Adipocyte (in vitro differentiated cells): ENCODE results near the gene KIF6.

Experiments
- DNase-seq: peaks from one replicate; pipeline ENCODE4 v3.0.0-alpha.2; 2015; ENCODE audit warnings: low read depth
- H3K27me3 ChIP-seq: replicated peaks from 2 replicates; pipeline ENCODE4 v1.7.0; 2013; ENCODE audit warnings: mild to moderate bottlenecking, low read length, moderate library complexity; ENCODE audit not compliant: control insufficient read depth, insufficient read depth
- H3K36me3 ChIP-seq: 2 replicates; pipeline ENCODE4 v1.7.0; 2013; ENCODE audit warnings: low read length, mild to moderate bottlenecking, moderate library complexity; ENCODE audit not compliant: control insufficient read depth, insufficient read depth, severe bottlenecking
- H3K4me1 ChIP-seq: 2 replicates; pipeline ENCODE4 v1.7.0; 2013; ENCODE audit warnings: mild to moderate bottlenecking, low read length, moderate library complexity; ENCODE audit not compliant: control insufficient read depth, insufficient read depth
- H3K4me3 ChIP-seq: 2 replicates; pipeline ENCODE4 v1.7.0; 2013; ENCODE audit warnings: mild to moderate bottlenecking, low read length, moderate library complexity
- H3K9ac ChIP-seq: 2 replicates; pipeline ENCODE4 v1.7.0; 2013; ENCODE audit warnings: mild to moderate bottlenecking, low read length, moderate library complexity
- H3K9me3 ChIP-seq: 2 replicates; pipeline ENCODE4 v1.7.0; 2013; ENCODE audit warnings: mild to moderate bottlenecking, low read length, moderate library complexity; ENCODE audit not compliant: control insufficient read depth

Gene KIF6

DNA sequence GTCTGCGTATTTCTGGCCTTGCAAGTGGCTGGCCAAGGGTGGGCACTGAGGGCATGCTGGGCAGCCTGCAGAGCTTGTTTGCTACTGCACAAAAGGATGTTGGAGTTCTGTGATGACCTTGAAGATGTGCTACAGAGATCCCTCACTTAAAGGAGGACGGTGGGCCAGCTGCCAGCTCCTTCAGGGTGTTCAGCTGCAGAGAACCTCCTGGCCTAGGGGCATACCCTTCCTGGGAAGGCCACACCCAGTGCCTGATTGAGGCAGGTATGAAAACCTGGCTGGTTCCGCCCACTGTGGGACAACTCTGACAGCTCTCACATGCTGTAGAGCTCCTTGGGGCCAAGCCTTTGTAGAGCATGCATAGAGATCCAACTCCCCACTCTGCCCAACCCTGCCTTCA lies 408.0 kb downstream of the KIF6 start:
- H3K27me3 ChIP-seq: peaks cover 67% of the 10 kb centered on the region
- H3K9me3 ChIP-seq: peaks cover 3% of the 10 kb centered on the region
- H3K9ac ChIP-seq: no peak overlapping the region
- no peak overlapping the region for H3K4me3 ChIP-seq
- no peaks in the 10 kb centered on the region for H3K36me3 ChIP-seq
- DNase-seq: no peak
- peaks cover 2% of the 10 kb centered on the region for H3K4me1 ChIP-seq

DNA sequence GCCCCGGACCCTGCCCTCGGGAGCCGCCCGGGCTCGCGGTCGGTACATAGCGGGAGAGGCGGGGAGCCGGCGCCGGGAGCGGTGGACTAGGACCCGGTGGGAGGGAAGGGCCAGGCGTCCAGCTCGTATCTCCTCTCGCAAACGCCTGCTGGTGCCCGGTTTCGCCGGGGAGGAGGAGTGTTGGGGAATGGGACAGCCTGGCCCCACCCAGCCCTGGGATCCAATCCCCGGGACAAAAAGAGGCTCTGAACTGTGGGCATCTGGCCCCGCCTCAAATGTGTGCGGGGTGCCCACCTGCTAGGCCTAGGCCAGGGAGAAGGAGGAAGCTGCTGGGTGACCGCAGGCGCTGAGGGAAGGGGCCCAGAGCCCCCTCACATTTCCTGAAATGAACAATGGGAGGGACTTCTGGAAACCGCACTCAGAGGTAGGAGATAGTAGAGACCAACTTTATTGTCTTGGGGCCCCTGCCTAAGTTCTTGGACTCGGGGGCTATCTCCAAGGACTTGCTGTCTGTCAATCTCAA lies 410.9 kb downstream of the KIF6 start, which contains the start of gene KCNK17:
Gene KCNK17 (minus strand): TSS at position 147 of the 523 bp plus-strand sequence. CDS start 99 bp downstream, at position 48.
- Histone ChIP-seq H3K4me1 (peaks cover 2% of the 10 kb centered on the region), H3K36me3 (no peaks in the 10 kb centered on the region), H3K9ac (no peak within 1 kb of the TSS), H3K4me3 (no peak within 1 kb of the TSS), H3K27me3 (peaks cover 68% of the 10 kb centered on the region), H3K9me3 (peaks cover 3% of the 10 kb centered on the region)
- no peak for DNase-seq

DNA sequence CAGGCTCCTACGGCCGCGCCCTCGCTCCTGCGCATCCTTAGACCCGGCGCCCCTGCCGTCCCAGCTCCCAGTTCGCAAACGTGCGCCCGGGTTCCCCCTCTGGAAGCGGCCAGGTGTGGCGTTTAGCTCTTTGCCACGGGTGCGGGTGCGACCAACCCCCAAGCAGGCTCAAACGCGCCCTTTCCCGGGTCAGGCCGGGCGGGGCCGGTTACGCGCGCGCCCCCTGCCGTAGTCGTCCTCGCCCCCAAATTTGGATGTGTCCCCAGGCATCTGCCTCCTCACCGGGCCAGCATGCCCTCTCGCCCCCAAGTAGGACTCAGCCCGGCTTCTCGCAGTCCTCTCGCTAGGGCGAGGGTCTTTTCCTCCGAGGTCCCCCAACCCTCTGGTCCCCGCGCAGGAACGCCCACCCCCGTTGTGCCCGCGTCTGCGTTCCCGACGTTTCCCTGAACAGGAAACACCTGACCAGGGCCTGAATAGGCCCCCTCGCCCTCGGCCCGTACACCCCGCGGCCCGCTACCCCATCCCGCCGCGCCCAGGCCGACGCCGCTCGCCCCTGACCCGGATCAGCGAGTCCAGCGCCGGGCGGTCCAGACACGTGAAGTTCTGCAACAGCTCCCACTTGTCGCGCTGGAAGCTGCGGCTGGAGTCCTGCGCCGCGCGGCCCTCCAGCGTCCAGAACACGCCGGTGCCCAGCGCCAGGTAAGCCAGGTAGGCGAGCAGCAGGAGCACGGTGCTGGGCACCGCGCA lies 411.5 kb downstream of the KIF6 start:
- peaks cover 2% of the 10 kb centered on the region for H3K4me1 ChIP-seq
- no peaks in the 10 kb centered on the region for H3K36me3 ChIP-seq
- peaks cover 70% of the 10 kb centered on the region for H3K27me3 ChIP-seq
- H3K9me3 ChIP-seq: peaks cover 3% of the 10 kb centered on the region
- H3K4me3 ChIP-seq: no peak overlapping the region
- no peak overlapping the region for H3K9ac ChIP-seq
- DNase-seq: no peak

DNA sequence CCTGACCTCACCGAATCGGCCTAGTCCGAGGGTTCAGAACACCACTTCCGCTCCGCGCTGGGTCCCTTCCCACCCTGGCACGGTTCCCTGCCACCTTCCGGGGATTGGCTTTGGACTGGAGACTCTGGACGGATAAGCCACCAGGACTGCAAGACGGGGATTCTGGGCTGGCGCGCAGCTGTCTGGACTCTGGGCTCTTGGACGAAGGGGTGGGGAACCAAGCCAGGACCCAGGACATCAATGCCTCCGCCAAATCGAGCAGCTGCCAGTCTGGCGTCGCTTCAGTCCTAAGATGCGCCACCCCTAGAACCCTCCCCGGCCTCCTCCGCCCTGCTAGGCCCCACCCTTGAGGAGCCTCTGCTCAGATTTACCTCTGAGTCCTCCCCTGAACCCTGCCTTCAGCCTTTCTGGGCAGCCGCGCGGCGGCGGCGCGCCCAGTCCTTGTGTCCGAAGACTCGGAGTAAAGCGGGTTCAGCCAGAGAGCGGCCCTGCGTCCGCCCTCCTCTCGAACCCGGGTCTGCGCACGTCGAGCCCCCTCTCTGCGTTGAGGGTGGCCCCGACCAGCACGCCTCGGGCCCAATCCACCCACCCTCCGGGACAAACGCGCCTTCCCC lies 412.2 kb downstream of the KIF6 start:
- H3K4me1 ChIP-seq: peaks cover 2% of the 10 kb centered on the region
- DNase-seq: no peak
- peaks cover 3% of the 10 kb centered on the region for H3K9me3 ChIP-seq
- no peaks in the 10 kb centered on the region for H3K36me3 ChIP-seq
- H3K4me3 ChIP-seq: no peak overlapping the region
- H3K27me3 ChIP-seq: peaks cover 65% of the 10 kb centered on the region
- H3K9ac ChIP-seq: no peak overlapping the region

DNA sequence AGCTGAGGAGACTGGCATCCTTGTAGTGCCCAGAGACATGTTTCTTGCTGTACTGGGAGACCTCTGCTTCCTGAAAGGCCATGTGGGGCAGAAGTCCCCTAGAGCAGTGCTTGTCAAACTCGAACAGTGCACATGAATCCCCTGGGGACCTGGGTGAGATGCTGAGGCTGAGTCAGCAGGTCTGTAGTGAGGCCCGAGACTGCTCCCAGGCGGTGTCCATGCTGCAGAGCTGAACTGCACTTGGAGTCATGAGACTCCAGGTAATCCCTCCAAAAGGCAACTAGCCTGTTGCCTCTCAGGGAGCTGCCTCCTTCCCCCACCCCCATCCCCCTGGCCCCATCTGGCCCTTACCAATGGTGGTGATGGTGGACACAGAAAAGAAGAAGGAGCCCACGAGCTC lies 414.7 kb downstream of the KIF6 start:
- no peak overlapping the region for H3K4me3 ChIP-seq
- H3K9me3 ChIP-seq: no peaks in the 10 kb centered on the region
- no peak overlapping the region for H3K9ac ChIP-seq
- no peaks in the 10 kb centered on the region for H3K36me3 ChIP-seq
- peaks cover 57% of the 10 kb centered on the region for H3K27me3 ChIP-seq
- peaks cover 2% of the 10 kb centered on the region for H3K4me1 ChIP-seq
- DNase-seq: no peak

DNA sequence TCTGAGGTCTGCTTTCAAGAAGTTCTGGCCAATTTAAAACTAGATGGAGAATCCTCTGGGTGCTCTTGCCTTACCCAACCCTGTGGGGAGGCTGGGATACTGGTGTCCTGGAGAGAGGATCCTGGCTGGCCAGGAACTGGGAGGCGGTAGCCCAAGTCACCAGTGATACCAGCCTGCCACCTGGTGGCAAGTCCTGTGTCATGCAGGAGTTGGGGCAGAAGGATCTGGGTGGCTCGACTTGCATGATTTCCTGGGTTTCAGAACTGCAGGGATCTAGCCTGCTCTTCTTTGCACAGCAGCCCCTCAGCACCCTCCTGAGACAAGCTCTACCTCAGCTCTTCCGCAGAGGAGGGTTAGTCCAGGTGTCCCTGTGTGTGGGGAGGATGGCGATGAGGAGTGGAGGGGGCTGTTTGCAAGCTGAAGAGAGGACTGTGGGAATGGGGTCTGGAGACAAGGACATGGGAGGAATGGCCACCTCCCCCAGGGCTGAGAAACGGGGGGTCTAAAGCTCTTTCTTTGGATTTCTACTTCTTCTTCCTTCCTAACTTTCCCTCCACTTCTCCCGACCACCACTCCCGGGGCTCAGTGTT lies 415.2 kb downstream of the KIF6 start:
- no peaks in the 10 kb centered on the region for H3K36me3 ChIP-seq
- peaks cover 53% of the 10 kb centered on the region for H3K27me3 ChIP-seq
- DNase-seq: peak; percentile 83
- H3K9me3 ChIP-seq: peaks cover under 1% of the 10 kb centered on the region
- H3K4me1 ChIP-seq: peaks cover 2% of the 10 kb centered on the region
- H3K4me3 ChIP-seq: no peak overlapping the region
- no peak overlapping the region for H3K9ac ChIP-seq

DNA sequence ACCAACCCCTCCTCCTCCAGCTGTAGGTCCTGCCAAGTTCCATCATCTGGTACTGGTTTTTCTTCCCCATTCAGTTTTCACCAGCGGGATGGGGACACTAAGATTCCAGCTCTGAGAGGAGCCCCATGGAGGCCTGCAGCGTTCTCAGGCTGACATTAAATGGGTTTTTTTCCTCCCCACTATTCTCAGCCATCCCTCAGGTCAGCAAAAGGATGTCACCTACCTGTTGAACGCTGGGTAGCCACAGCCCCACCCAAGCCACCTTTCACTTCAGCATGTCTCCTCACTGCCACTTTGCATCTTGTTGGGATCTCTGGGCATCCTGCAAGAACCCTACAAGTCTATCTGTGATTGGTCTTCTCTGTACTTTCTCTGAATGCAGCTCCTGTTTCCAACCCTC lies 417.7 kb downstream of the KIF6 start:
- Histone ChIP-seq H3K4me1 (no peaks in the 10 kb centered on the region), H3K9me3 (peaks cover 3% of the 10 kb centered on the region), H3K27me3 (peaks cover 38% of the 10 kb centered on the region), H3K9ac (no peak overlapping the region), H3K4me3 (no peak overlapping the region), H3K36me3 (no peaks in the 10 kb centered on the region)
- no peak for DNase-seq

DNA sequence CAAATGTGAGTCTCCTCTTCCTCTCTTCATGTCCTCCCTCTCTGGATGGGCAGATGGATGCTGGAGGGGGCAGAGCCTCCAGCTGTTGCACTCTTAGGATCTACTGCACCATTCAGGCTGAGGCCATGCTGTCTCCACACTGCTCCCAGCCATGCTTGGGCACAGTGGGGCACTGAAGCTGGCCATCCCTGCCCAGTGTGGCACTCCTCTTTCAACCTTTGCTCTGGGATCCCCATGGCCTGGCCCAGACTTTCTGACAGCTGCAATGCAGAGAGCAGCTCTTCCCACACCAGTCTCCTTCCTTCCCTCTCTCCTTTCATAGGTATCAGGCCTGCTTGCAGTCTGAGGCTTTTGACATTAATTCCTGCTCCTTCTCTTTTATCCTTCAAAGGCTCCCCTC lies 420.3 kb downstream of the KIF6 start:
- H3K9me3 ChIP-seq: peaks cover 3% of the 10 kb centered on the region
- H3K27me3 ChIP-seq: peaks cover 23% of the 10 kb centered on the region
- H3K9ac ChIP-seq: no peak overlapping the region
- no peak overlapping the region for H3K4me3 ChIP-seq
- no peaks in the 10 kb centered on the region for H3K4me1 ChIP-seq
- no peaks in the 10 kb centered on the region for H3K36me3 ChIP-seq
- DNase-seq: no peak

DNA sequence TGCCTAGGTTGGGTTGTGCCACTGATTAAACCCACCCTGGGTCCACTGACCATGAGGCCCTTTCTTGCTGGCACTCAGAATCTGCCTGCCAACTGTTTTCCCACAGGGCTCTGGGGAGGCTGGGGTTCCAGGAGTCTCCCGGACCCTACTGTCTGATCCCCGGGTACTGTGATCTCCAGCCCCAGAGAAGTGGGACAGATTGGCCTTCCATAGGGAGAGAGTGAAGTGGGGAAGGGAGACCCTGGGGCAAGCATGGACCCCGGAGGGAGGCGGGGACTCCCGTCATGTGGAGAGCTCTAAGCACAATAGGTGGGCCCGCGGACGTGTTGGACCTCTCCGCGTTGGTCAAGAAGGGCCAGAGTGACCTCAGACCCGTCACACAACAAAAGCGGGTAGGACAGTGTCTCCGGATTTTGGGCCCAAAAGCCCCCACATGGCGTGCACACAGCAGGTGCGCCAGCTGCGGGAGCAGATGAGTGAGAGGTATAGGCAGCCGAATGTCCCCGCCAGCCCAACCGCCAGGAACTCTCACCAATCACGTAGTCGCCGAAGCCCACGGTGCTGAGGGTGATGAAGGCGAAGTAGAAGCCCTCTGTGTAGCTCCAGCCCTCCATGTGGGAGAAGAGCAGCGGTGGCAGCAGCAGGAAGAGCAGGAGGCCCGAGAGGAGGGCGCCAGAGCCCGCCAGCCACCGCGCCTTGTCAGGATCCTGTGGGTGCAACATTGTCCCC lies 421.6 kb downstream of the KIF6 start:
- Histone ChIP-seq H3K9me3 (peaks cover 3% of the 10 kb centered on the region), H3K27me3 (peaks cover 18% of the 10 kb centered on the region), H3K36me3 (no peaks in the 10 kb centered on the region), H3K9ac (no peak overlapping the region), H3K4me1 (no peaks in the 10 kb centered on the region), H3K4me3 (no peak overlapping the region)
- no peak for DNase-seq

DNA sequence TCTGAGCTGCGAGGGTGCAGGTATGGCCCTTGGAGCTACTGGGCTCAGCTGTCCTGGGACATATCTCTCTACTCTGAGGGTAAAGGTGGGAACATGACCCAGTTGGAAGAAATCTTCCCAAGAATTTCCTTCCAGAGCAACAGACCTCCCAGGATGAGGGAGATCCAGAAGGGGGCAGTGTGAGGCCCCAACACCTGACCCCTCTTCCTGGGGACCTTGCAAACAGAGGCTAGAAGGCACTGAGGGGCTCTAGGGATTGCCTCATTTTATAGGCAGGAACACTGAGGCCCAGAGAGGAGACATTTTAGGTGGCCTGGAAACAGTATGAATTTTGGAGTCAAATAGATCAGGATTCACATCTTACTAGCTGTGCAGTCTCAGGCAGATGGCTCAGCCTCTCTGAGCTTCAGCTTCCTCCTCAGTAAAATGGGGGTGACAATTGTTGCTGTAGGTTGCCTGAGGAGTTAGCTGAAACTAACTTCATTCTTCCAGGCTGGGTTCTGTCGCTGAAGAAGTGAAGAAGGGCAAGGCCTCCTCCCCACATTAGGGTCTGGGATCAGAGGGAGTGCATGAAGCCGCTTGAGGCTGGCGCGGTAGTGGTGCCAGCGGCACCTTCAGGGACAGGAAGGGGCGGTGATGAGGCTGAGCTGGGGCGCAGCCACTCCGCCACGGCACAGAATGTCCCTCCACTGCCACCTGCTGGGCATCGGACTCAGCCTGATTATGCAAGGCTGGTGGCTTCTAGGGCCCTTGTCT lies 422.4 kb downstream of the KIF6 start:
- Histone ChIP-seq H3K4me1 (peaks cover 6% of the 10 kb centered on the region), H3K36me3 (no peaks in the 10 kb centered on the region), H3K9me3 (peaks cover 3% of the 10 kb centered on the region), H3K4me3 (no peak overlapping the region), H3K9ac (no peak overlapping the region), H3K27me3 (peaks cover 18% of the 10 kb centered on the region)
- peak; percentile 84 for DNase-seq
